GM21786 (cell line): ENCODE data around the gene TLE4.
"Not testable (repeated sequence)": the region's sequence is repeated elsewhere in the genome, so short reads cannot be mapped to it uniquely, and the experiment has no call there.

Experiments used
- ATAC-seq: cut with Tn5 transposase; IDR thresholded peaks from one replicate; pipeline ENCODE4 v1.9.1; 2021; ENCODE audit not compliant: unreplicated experiment

TLE4 gene

GRCh38 chr9:79709743-79710674 lies 138.2 kb downstream of the TLE4 start:
- no peak for ATAC-seq

- ATAC-seq = no peak
These were observed 140.1 kb downstream of the TLE4 start for GRCh38 chr9:79711874-79712273.

GRCh38 chr9:79719021-79719420 lies 147.3 kb downstream of the TLE4 start:
- no peak for ATAC-seq

GRCh38 chr9:79719989-79720388 lies 148.2 kb downstream of the TLE4 start:
- no peak for ATAC-seq

- peak; percentile 72 for ATAC-seq
These were observed 159.6 kb downstream of the TLE4 start for GRCh38 chr9:79731171-79731890.

- no peak for ATAC-seq
These were observed 163.4 kb downstream of the TLE4 start for GRCh38 chr9:79735023-79735779.

- no peak for ATAC-seq
These were observed 164.3 kb downstream of the TLE4 start for GRCh38 chr9:79736051-79736450.

GRCh38 chr9:79741381-79741780 lies 169.6 kb downstream of the TLE4 start:
- ATAC-seq = no peak

GRCh38 chr9:79742110-79742721 lies 170.5 kb downstream of the TLE4 start:
- no peak for ATAC-seq

GRCh38 chr9:79744521-79744920 lies 172.8 kb downstream of the TLE4 start:
- ATAC-seq = no peak

- no peak for ATAC-seq
These were observed 174.1 kb downstream of the TLE4 start for GRCh38 chr9:79745752-79746336.

GRCh38 chr9:79751895-79752466 lies 180.2 kb downstream of the TLE4 start:
- ATAC-seq = not testable (repeated sequence)

- no peak for ATAC-seq
These were observed 184.6 kb downstream of the TLE4 start for GRCh38 chr9:79756414-79756813.

GRCh38 chr9:79757074-79757473 lies 185.3 kb downstream of the TLE4 start:
- no peak for ATAC-seq

GRCh38 chr9:79757881-79758669 lies 186.3 kb downstream of the TLE4 start:
- ATAC-seq = no peak

GRCh38 chr9:79759460-79759859 lies 187.7 kb downstream of the TLE4 start:
- no peak for ATAC-seq

- ATAC-seq = no peak
These were observed 190.3 kb downstream of the TLE4 start for GRCh38 chr9:79762070-79762469.

- no peak for ATAC-seq
These were observed 192.0 kb downstream of the TLE4 start for GRCh38 chr9:79763671-79764285.

GRCh38 chr9:79764374-79764773 lies 192.6 kb downstream of the TLE4 start:
- no peak for ATAC-seq
